Transverse colon (tissue), 4 donors: ENCODE data around the gene IL36G.

ENCODE experiments used
- CTCF ChIP-seq, 5 experiments: fragments of 200-600 bp in 3 of 5; fragments of 450-650 bp in 2 of 5; sonication (generic) in 3 of 5; IDR thresholded peaks; 1 replicate in 2 of 5; 2 replicates in 3 of 5; pipeline ENCODE4 v1.5.1; 2016 to 2017; ENCODE audit warnings: antibody characterized with exemption in 5 of 5, inconsistent platforms in 3 of 5, mild to moderate bottlenecking in 2 of 5, moderate library complexity in 1 of 5
- POLR2A ChIP-seq: fragments of 450-650 bp; IDR thresholded peaks from one replicate; pipeline ENCODE4 v1.6.1; 2016; ENCODE audit warnings: antibody characterized with exemption, mild to moderate bottlenecking, moderate library complexity
- POLR2AphosphoS5 ChIP-seq, 3 donors: sonication (generic); formaldehyde crosslinking; IDR thresholded peaks; one replicate each; pipeline ENCODE4 v1.6.1; 2016; ENCODE audit warnings: antibody characterized with exemption in 3 of 3

- TF ChIP-seq POLR2A = no peak
- no peak for TF ChIP-seq CTCF (IDR thresholded peaks at IDR 0.05)
- no peak for TF ChIP-seq POLR2AphosphoS5 (IDR thresholded peaks at IDR 0.05)
Observed at GRCh38 chr2:112942654-112943002, 35.2 kb upstream of the IL36G start.
